GM23338 (cell line): ENCODE data around the gene OVCA2. TPM values are rescaled to one million over a fixed set of nuclear protein-coding genes. Genes with fewer than 3 reads are reported as not detected.

ENCODE experiments used
- ATAC-seq: fragments of 200-7000 bp; cut with Tn5 transposase; 3 replicates; pipeline ENCODE4 v1.9.1; 2020
- DNase-seq: peaks from one replicate; pipeline ENCODE4 v3.0.0-alpha.2; 2015; ENCODE audit warnings: low spot score
- H2AFZ ChIP-seq: fragments of 200-600 bp; sonication (generic); 2 replicates; pipeline ENCODE4 v1.8.0; 2016; ENCODE audit warnings: antibody characterized with exemption, mild to moderate bottlenecking, moderate library complexity
- H3F3A ChIP-seq: fragments of 200-600 bp; sonication (generic); replicated peaks from 2 replicates; pipeline ENCODE4 v1.8.0; 2017; ENCODE audit warnings: antibody characterized with exemption, mixed run types, low read depth
- H3K27ac ChIP-seq: fragments of 200-600 bp; sonication (generic); 2 replicates; pipeline ENCODE4 v1.6.1; 2016; ENCODE audit warnings: low read depth
- H3K27me3 ChIP-seq: fragments of 200-600 bp; sonication (generic); 2 replicates; pipeline ENCODE4 v1.8.0; 2016; ENCODE audit warnings: mild to moderate bottlenecking, mixed run types, moderate library complexity; ENCODE audit not compliant: insufficient read depth
- H3K36me3 ChIP-seq: fragments of 200-600 bp; sonication (generic); 2 replicates; pipeline ENCODE4 v1.8.0; 2016; ENCODE audit warnings: mild to moderate bottlenecking; ENCODE audit not compliant: insufficient read depth
- H3K4me1 ChIP-seq: fragments of 200-600 bp; sonication (generic); 2 replicates; pipeline ENCODE4 v1.8.0; 2016; ENCODE audit warnings: mild to moderate bottlenecking, moderate library complexity; ENCODE audit not compliant: insufficient read depth
- H3K4me2 ChIP-seq: fragments of 200-600 bp; sonication (generic); 2 replicates; pipeline ENCODE4 v1.7.1; 2017; ENCODE audit warnings: mixed run types
- H3K4me3 ChIP-seq: fragments of 200-600 bp; sonication (generic); 2 replicates; pipeline ENCODE4 v1.6.1; 2016; ENCODE audit warnings: mixed run types
- H3K79me2 ChIP-seq: fragments of 200-600 bp; sonication (generic); replicated peaks from 2 replicates; pipeline ENCODE4 v1.8.0; 2017; ENCODE audit warnings: mild to moderate bottlenecking; ENCODE audit not compliant: insufficient read depth
- H3K9me2 ChIP-seq: fragments of 200-600 bp; sonication (generic); 2 replicates; pipeline ENCODE4 v1.8.0; 2017; ENCODE audit not compliant: insufficient read depth
- H4K20me1 ChIP-seq: fragments of 200-600 bp; sonication (generic); replicated peaks from 2 replicates; pipeline ENCODE4 v1.8.0; 2017; ENCODE audit warnings: mild to moderate bottlenecking; ENCODE audit not compliant: insufficient read depth
- H3K27ac Mint-ChIP-seq: 2 replicates; pipeline ENCODE4 v1.8.0; 2020; ENCODE audit warnings: inconsistent platforms, mild to moderate bottlenecking, moderate library complexity, mixed read lengths
- H3K27me3 Mint-ChIP-seq: 3 replicates; pipeline ENCODE4 v1.8.0; 2022; ENCODE audit warnings: low read depth, mild to moderate bottlenecking, moderate library complexity, mixed read lengths, inconsistent platforms; ENCODE audit not compliant: insufficient read depth, poor library complexity
- H3K36me3 Mint-ChIP-seq: 3 replicates; pipeline ENCODE4 v1.8.0; 2021; ENCODE audit warnings: low read depth, mild to moderate bottlenecking, inconsistent platforms, moderate library complexity, mixed read lengths
- H3K4me1 Mint-ChIP-seq: 3 replicates; pipeline ENCODE4 v1.8.0; 2020; ENCODE audit warnings: mild to moderate bottlenecking, inconsistent platforms, mixed read lengths
- H3K4me3 Mint-ChIP-seq: 3 replicates; pipeline ENCODE4 v1.8.0; 2021; ENCODE audit warnings: moderate library complexity, mild to moderate bottlenecking, inconsistent platforms, mixed read lengths
- H3K9me3 Mint-ChIP-seq: 3 replicates; pipeline ENCODE4 v1.8.0; 2020; ENCODE audit warnings: moderate library complexity, mild to moderate bottlenecking, inconsistent platforms, mixed read lengths
- CREB1 ChIP-seq: fragments of 250-450 bp; sonication (Bioruptor Pico); IDR thresholded peaks from 2 replicates; pipeline ENCODE4 v1.5.0; 2020; ENCODE audit warnings: low read depth, mild to moderate bottlenecking, moderate library complexity
- EZH2 ChIP-seq: fragments of 200-600 bp; sonication (generic); IDR thresholded peaks from one replicate; pipeline ENCODE4 v1.8.0; 2017; ENCODE audit warnings: antibody characterized with exemption, mild to moderate bottlenecking, low read depth; ENCODE audit not compliant: unreplicated experiment
- EZH2phosphoT487 ChIP-seq: fragments of 200-600 bp; sonication (generic); IDR thresholded peaks from one replicate; pipeline ENCODE4 v1.8.1; 2018; ENCODE audit warnings: antibody characterized with exemption; ENCODE audit not compliant: unreplicated experiment
- JUNB ChIP-seq: IDR thresholded peaks from one replicate; pipeline ENCODE4 v1.6.1; 2016; ENCODE audit warnings: antibody characterized with exemption; ENCODE audit not compliant: unreplicated experiment
- NANOG ChIP-seq: IDR thresholded peaks from 2 replicates; pipeline ENCODE4 v1.6.1; 2016; ENCODE audit warnings: antibody characterized with exemption, borderline replicate concordance
- POLR2AphosphoS5 ChIP-seq: IDR thresholded peaks from 2 replicates; pipeline ENCODE4 v1.6.1; 2016; ENCODE audit warnings: antibody characterized with exemption, low read depth
- STAT1 ChIP-seq: IDR thresholded peaks from one replicate; pipeline ENCODE4 v1.6.1; 2016; ENCODE audit warnings: antibody characterized with exemption; ENCODE audit not compliant: unreplicated experiment
- ZNF114 ChIP-seq: fragments of 250-450 bp; sonication (Bioruptor Pico); IDR thresholded peaks from 2 replicates; pipeline ENCODE4 v1.5.0; 2020; ENCODE audit warnings: mild to moderate bottlenecking, moderate library complexity
- ZNF331 ChIP-seq: fragments of 250-450 bp; sonication (Bioruptor Pico); IDR thresholded peaks from 2 replicates; pipeline ENCODE4 v1.5.0; 2020; ENCODE audit warnings: low read depth, mild to moderate bottlenecking, moderate library complexity
- polyA plus RNA-seq: library from polyadenylated mRNA; unstranded; fragments of >200 nt; fragmentation: Nextera tagmentation; extraction: Ambion mirVana; gene quantifications from 2 replicates; pipeline ENCODE4 v1.2.1, GENCODE V29; 2016
- total RNA-seq: library from RNA; depleted of rRNA; stranded (reverse); fragments of >200 nt; shearing (Covaris generic); gene quantifications from 2 replicates; pipeline ENCODE4 v1.2.3, GENCODE V29; 2014
- TF ChIP-seq, protein P1 (sequence below): IDR thresholded peaks from one replicate; pipeline ENCODE4 v1.6.1; 2018; ENCODE audit warnings: antibody characterized with exemption; ENCODE audit not compliant: unreplicated experiment
- TF ChIP-seq, protein P2 (sequence below): IDR thresholded peaks from 2 replicates; pipeline ENCODE4 v1.6.1; 2016; ENCODE audit warnings: antibody characterized with exemption

The OVCA2 gene
- total and polyA plus RNA-seq, 2 experiments from 2014 or later: 15.9 to 21.3 TPM

GRCh38 chr17:2057760-2058585 lies 16.2 kb downstream of the OVCA2 start:
- Histone ChIP-seq H3K4me2 (peak overlapping the region; percentile 78; the same call in 1 of the 2 replicates), H2AFZ (no peak overlapping the region), H3K9me2 (no peaks in the 10 kb centered on the region), H3K4me3 (peak overlapping the region; percentile 44; the same call in 1 of the 2 replicates), H3K27ac (no peak overlapping the region), H4K20me1 (no peaks in the 10 kb centered on the region; the same call in 1 of the 2 replicates), H3F3A (0 out of 2 replicates have a peak, but pooled peaks cover 14% of the 10 kb centered on the region), H3K27me3 (peaks cover 80% of the 10 kb centered on the region), H3K4me1 (peaks cover 24% of the 10 kb centered on the region), H3K79me2 (no peaks in the 10 kb centered on the region), H3K36me3 (no peaks in the 10 kb centered on the region)
- DNase-seq (peak; percentile 51), ATAC-seq (no peak)
- Mint-ChIP-seq H3K27ac (no peak overlapping the region), H3K36me3 (peaks cover 5% of the 10 kb centered on the region), H3K4me1 (peaks cover 22% of the 10 kb centered on the region), H3K4me3 (no peak overlapping the region), H3K9me3 (no peaks in the 10 kb centered on the region), H3K27me3 (peaks cover 73% of the 10 kb centered on the region)
- TF ChIP-seq EZH2: peak; percentile 50
- TF ChIP-seq, protein P1, sequence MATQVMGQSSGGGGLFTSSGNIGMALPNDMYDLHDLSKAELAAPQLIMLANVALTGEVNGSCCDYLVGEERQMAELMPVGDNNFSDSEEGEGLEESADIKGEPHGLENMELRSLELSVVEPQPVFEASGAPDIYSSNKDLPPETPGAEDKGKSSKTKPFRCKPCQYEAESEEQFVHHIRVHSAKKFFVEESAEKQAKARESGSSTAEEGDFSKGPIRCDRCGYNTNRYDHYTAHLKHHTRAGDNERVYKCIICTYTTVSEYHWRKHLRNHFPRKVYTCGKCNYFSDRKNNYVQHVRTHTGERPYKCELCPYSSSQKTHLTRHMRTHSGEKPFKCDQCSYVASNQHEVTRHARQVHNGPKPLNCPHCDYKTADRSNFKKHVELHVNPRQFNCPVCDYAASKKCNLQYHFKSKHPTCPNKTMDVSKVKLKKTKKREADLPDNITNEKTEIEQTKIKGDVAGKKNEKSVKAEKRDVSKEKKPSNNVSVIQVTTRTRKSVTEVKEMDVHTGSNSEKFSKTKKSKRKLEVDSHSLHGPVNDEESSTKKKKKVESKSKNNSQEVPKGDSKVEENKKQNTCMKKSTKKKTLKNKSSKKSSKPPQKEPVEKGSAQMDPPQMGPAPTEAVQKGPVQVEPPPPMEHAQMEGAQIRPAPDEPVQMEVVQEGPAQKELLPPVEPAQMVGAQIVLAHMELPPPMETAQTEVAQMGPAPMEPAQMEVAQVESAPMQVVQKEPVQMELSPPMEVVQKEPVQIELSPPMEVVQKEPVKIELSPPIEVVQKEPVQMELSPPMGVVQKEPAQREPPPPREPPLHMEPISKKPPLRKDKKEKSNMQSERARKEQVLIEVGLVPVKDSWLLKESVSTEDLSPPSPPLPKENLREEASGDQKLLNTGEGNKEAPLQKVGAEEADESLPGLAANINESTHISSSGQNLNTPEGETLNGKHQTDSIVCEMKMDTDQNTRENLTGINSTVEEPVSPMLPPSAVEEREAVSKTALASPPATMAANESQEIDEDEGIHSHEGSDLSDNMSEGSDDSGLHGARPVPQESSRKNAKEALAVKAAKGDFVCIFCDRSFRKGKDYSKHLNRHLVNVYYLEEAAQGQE: no peak

- H3K4me2 ChIP-seq: peak overlapping the region; percentile 73
- Mint-ChIP-seq H3K4me1 (peaks cover 31% of the 10 kb centered on the region), H3K36me3 (peaks cover 7% of the 10 kb centered on the region), H3K9me3 (no peaks in the 10 kb centered on the region), H3K4me3 (peak overlapping the region; percentile 54), H3K27me3 (peaks cover 69% of the 10 kb centered on the region), H3K27ac (no peak overlapping the region)
- no peaks in the 10 kb centered on the region for H3K79me2 ChIP-seq
- H3K4me1 ChIP-seq: peaks cover 31% of the 10 kb centered on the region
- H3K9me2 ChIP-seq: no peaks in the 10 kb centered on the region
- peaks cover 71% of the 10 kb centered on the region for H3K27me3 ChIP-seq
- H4K20me1 ChIP-seq: no peaks in the 10 kb centered on the region; the same call in 1 of the 2 replicates
- peak; percentile 82 for DNase-seq
- H3K4me3 ChIP-seq: peak overlapping the region; percentile 49
- H3F3A ChIP-seq: 0 out of 2 replicates have a peak, but pooled peaks cover 10% of the 10 kb centered on the region
- H3K36me3 ChIP-seq: no peaks in the 10 kb centered on the region
- no peak overlapping the region for H3K27ac ChIP-seq
- peak; percentile 28 for ATAC-seq
- no peak overlapping the region for H2AFZ ChIP-seq
- TF ChIP-seq, protein P1: no peak
- TF ChIP-seq ZNF331 (CRISPR knock-in tag): peak; percentile 41; the same call in 1 of the 2 replicates
- TF ChIP-seq EZH2: no peak
- no peak for TF ChIP-seq ZNF114 (CRISPR knock-in tag)
- 0 out of 2 replicates have a peak, but pooled peaks have one; percentile 27 for TF ChIP-seq POLR2AphosphoS5
- TF ChIP-seq CREB1 (CRISPR knock-in tag): peak; percentile 45; the same call in 1 of the 2 replicates
- no peak for TF ChIP-seq NANOG
- no peak for TF ChIP-seq EZH2phosphoT487
- no peak for TF ChIP-seq STAT1
- TF ChIP-seq, protein P2, sequence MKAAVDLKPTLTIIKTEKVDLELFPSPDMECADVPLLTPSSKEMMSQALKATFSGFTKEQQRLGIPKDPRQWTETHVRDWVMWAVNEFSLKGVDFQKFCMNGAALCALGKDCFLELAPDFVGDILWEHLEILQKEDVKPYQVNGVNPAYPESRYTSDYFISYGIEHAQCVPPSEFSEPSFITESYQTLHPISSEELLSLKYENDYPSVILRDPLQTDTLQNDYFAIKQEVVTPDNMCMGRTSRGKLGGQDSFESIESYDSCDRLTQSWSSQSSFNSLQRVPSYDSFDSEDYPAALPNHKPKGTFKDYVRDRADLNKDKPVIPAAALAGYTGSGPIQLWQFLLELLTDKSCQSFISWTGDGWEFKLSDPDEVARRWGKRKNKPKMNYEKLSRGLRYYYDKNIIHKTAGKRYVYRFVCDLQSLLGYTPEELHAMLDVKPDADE: no peak
- no peak for TF ChIP-seq JUNB
These were observed 17.0 kb downstream of the OVCA2 start for GRCh38 chr17:2058586-2059546.
